ENCODE measurements around the gene PLPPR3.

PLPPR3 gene

GRCh38 chr19:821825-822503 lies at the start of gene PLPPR3:
Gene PLPPR3 (minus strand): TSS chr19:821955. CDS start chr19:821559, 396 bp downstream.
- in situ Hi-C loops (cut with MboI; ENCODE audit: low sequenced_read_pairs) = no loop called here

- in situ Hi-C loops (cut with MboI; ENCODE audit: low sequenced_read_pairs) = loop anchor here (25.0 kb wide), 1 partner anchor 116 kb away; the partner anchor contains the start of gene WDR18
Observed at GRCh38 chr19:870963-871401, 49.2 kb upstream of the PLPPR3 start.

GRCh38 chr19:870314-870713 lies 48.6 kb upstream of the PLPPR3 start:
- in situ Hi-C loops (cut with MboI; ENCODE audit: low sequenced_read_pairs) = loop anchor here (25.0 kb wide), 1 partner anchor 117 kb away; the partner anchor contains the start of gene WDR18

- in situ Hi-C loops (cut with MboI; ENCODE audit: low sequenced_read_pairs) = loop anchor here (25.0 kb wide), 1 partner anchor 118 kb away; the partner anchor contains the start of gene WDR18
Observed at GRCh38 chr19:869245-870177, 47.8 kb upstream of the PLPPR3 start.

- in situ Hi-C loops (cut with MboI; ENCODE audit: low sequenced_read_pairs) = loop anchor here (25.0 kb wide), 1 partner anchor 119 kb away; the partner anchor contains the start of gene WDR18
Observed at GRCh38 chr19:868458-869244, 46.9 kb upstream of the PLPPR3 start.

- in situ Hi-C loops (cut with MboI; ENCODE audit: low sequenced_read_pairs) = loop anchor here (25.0 kb wide), 1 partner anchor 119 kb away; the partner anchor contains the start of gene WDR18
Observed at GRCh38 chr19:867855-868457, 46.2 kb upstream of the PLPPR3 start.

- in situ Hi-C loops (cut with MboI; ENCODE audit: low sequenced_read_pairs) = loop anchor here (25.0 kb wide), 1 partner anchor 120 kb away; the partner anchor contains the start of gene WDR18
Observed at GRCh38 chr19:867301-867793, 45.6 kb upstream of the PLPPR3 start.

- in situ Hi-C loops (cut with MboI; ENCODE audit: low sequenced_read_pairs) = loop anchor here (25.0 kb wide), 1 partner anchor 120 kb away; the partner anchor contains the start of gene WDR18
Observed at GRCh38 chr19:866769-867300, 45.1 kb upstream of the PLPPR3 start.

GRCh38 chr19:863315-863620 lies 41.5 kb upstream of the PLPPR3 start:
- in situ Hi-C loops (cut with MboI; ENCODE audit: low sequenced_read_pairs) = loop anchor here (25.0 kb wide), 1 partner anchor 124 kb away; the partner anchor contains the start of gene WDR18

GRCh38 chr19:862581-863314 lies 41.0 kb upstream of the PLPPR3 start:
- in situ Hi-C loops (cut with MboI; ENCODE audit: low sequenced_read_pairs) = loop anchor here (25.0 kb wide), 1 partner anchor 125 kb away; the partner anchor contains the start of gene WDR18

- in situ Hi-C loops (cut with MboI; ENCODE audit: low sequenced_read_pairs) = loop anchor here (25.0 kb wide), 1 partner anchor 125 kb away; the partner anchor contains the start of gene WDR18
Observed at GRCh38 chr19:861756-862580, 40.2 kb upstream of the PLPPR3 start.

- in situ Hi-C loops (cut with MboI; ENCODE audit: low sequenced_read_pairs) = loop anchor here (25.0 kb wide), 1 partner anchor 126 kb away; the partner anchor contains the start of gene WDR18
Observed at GRCh38 chr19:861141-861755, 39.5 kb upstream of the PLPPR3 start.

GRCh38 chr19:858868-859843 lies 37.4 kb upstream of the PLPPR3 start, which contains the start of gene CFD:
Gene CFD (plus strand): TSS chr19:859664. CDS start chr19:859690, 26 bp downstream.
- in situ Hi-C loops (cut with MboI; ENCODE audit: low sequenced_read_pairs) = loop anchor here (25.0 kb wide), 1 partner anchor 128 kb away; the partner anchor contains the start of gene WDR18

- in situ Hi-C loops (cut with MboI; ENCODE audit: low sequenced_read_pairs) = loop anchor here (25.0 kb wide), 1 partner anchor 129 kb away; the partner anchor contains the start of gene WDR18
Observed at GRCh38 chr19:858284-858683, 36.5 kb upstream of the PLPPR3 start.

- in situ Hi-C loops (cut with MboI; ENCODE audit: low sequenced_read_pairs) = loop anchor here (25.0 kb wide), 1 partner anchor 132 kb away; the partner anchor contains the start of gene WDR18
Observed at GRCh38 chr19:855566-856120, 33.9 kb upstream of the PLPPR3 start.
